ENCODE data around the gene MRGPRG.
"Not testable (repeated sequence)": the region's sequence is repeated elsewhere in the genome, so short reads cannot be mapped to it uniquely, and the experiment has no call there.

Gene MRGPRG, protein sequence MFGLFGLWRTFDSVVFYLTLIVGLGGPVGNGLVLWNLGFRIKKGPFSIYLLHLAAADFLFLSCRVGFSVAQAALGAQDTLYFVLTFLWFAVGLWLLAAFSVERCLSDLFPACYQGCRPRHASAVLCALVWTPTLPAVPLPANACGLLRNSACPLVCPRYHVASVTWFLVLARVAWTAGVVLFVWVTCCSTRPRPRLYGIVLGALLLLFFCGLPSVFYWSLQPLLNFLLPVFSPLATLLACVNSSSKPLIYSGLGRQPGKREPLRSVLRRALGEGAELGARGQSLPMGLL

DNA sequence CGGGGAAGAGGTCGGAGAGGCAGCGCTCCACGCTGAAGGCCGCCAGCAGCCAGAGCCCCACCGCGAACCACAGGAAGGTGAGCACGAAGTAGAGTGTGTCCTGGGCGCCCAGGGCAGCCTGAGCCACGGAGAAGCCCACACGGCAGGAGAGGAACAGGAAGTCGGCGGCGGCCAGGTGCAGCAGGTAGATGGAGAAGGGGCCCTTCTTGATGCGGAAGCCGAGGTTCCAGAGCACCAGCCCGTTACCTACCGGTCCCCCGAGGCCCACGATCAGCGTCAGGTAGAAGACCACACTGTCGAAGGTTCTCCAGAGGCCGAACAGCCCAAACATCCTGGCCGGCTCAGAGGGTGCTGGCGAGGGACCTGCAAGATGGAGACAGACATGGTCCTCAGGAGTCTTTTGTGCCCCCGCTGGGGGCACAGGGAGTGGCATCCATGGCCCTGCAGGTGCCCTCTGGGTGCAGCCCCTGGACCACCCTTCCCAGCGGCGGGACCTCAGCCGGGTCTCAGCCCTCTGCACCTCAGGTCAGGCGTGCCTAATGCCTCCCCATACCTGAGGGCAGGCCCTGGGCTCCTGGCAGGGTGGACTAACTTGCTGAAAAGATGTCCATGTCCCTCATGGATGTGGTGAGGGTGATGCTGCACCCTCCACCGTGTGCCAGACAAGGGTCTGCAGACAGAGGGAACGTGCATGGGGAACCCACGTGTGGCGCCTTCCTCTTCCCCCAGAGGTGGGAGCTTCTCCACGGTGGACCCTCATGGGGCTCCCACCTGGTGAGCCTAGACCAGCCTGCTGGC lies at the start of gene MRGPRG:
TSS of gene MRGPRG (minus strand) at position 331 of the 798 bp plus-strand sequence. CDS start at position 331, 0 bp downstream.
- no peak for DNase-seq

DNA sequence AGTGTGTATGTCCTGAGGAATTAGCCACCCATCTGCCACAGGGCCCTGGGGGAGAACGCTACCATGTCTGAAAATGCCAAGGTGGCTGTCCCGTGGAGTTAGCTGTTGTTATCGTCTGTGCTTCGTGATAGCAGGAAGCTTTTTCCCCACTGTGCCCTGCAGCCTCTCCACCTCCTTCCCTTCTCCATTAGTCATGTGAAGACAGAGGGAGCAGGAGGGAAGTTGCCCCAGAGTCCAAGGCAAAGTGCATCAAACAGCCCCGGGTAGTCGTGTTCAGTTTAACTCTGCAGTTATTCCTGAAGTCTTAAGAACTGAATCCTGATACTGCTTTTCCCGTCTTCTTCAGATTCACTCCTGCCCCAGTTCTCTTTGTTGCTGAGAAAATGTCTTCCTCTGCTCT lies 43.9 kb upstream of the MRGPRG start:
- DNase-seq, result not testable (repeated sequence)

DNA sequence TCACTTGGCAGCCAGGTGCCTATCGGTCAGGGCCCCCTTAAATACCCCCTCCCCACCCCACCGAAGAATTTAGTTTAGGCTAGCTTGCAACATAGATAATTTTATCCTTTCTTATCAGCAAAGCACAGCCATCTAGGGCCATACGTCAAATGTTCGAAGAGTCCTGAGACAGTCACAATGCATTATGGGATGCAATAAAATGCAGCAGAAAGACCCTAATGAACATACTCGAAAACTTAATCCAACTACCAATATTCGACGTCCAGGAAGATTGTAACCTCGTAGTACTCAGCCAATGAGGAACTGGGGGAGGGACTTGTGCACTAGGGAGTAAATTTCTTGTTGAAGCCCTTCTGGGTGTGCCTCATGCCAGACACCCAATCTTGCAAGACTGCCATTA lies 43.2 kb upstream of the MRGPRG start:
- DNase-seq, result not testable (repeated sequence)

DNA sequence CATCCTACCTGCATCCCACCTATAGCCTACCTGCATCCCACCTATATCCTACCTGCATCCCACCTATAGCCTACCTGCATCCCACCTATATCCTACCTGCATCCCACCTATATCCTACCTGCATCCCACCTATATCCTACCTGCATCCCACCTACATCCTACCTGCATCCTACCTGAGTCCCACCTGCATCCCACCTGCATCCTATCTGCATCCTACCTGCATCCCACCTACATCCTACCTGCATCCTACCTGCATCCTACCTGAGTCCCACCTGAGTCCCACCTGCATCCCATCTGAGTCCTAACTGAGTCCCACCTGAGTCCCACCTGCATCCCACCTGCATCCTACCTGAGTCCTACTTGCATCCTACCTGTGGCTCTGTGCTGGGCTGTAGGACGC lies 38.9 kb upstream of the MRGPRG start:
- DNase-seq, result not testable (repeated sequence)

DNA sequence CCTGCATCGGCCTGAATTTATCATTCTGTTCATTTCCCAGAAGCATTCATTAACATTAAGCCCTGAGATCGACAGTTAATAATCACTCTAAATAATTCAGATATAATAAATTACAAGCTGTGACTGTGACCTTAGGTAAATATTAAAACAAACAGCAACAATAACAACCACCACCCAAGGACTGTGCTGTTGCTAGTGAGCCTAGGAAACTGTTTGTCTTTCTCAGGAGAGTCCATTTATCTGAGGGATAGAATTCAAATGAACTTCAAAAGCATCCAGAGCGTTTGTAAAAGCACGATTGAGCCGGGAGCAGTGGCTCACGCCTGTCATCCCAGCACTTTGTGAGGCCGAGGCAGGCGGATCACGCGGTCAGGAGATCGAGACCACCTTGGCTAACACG lies 36.6 kb upstream of the MRGPRG start:
- not testable (repeated sequence) for DNase-seq

DNA sequence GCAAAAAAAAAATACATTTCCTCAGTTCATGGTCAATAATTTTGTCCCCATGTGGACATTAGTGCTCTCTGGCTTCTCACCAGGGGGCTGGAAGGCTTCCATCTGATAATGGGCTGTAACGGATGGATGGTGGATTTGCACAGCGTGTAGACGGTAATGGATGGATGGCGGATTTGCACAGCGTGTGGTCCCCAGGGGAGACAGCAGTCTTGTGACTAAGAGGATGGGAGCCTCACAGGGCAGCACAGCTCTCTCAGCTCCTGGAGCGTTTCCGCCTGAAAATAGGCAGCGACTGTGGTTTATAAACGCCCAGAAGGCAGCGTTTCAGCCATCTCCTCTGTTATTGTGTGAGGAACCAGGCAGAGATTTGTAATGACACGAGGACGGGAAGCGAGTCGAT lies 36.2 kb upstream of the MRGPRG start:
- DNase-seq, result not testable (repeated sequence)

DNA sequence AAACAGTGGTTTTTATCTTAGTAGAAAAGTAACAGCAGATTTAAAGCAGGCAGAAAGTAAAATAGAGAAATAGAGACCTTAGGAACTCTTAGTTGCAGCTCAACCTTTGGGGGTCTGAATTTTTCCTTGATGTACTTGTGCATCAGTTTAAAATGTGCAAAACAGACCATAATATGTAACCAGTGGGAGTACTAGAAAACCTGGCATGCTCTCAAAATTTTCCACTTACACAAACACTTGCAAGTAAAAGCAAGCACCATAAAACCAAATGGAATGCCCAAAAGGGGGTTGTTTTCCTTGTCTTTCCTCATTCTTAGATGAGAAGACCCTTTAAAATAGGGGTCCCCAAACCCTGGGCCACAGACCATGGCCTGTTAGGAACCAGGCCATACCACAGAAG lies 26.5 kb upstream of the MRGPRG start:
- DNase-seq, result no peak

DNA sequence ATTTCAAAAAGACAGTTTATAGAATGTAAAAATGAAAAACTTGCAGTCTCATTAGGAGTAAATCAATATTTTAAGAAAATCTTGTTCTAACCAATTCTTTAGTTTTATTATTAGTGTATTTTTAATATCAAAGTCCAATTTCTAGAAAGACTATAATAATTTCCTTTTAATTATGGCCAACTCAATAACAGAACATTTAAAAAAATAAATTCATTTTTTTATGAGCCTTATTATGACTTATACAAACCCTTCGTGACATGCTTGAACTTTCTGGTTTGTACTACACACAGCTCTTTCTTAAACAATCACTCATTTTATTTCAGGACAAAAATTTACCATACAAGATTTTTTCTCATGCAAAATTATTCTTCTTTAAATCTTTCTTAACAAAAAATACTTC lies 25.3 kb upstream of the MRGPRG start:
- no peak for DNase-seq

DNA sequence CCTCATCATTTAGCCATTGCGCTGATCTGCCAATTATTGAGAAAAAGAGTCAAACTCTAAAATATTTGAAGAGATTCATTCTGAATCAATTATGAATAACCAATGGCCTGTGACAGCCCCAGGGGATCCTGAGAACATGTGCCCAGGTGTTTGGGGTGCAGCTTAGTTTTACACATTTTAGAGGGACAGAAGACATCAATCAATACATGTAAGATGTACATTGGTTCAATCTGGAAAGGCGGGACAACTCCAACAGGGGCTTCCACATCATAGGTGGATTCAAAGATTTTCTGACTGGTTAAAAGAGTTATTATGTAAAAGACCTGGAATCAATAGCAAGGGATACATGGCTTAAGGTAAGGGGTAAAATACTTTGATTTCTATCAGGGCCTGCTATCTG lies 18.5 kb upstream of the MRGPRG start:
- no peak for DNase-seq

DNA sequence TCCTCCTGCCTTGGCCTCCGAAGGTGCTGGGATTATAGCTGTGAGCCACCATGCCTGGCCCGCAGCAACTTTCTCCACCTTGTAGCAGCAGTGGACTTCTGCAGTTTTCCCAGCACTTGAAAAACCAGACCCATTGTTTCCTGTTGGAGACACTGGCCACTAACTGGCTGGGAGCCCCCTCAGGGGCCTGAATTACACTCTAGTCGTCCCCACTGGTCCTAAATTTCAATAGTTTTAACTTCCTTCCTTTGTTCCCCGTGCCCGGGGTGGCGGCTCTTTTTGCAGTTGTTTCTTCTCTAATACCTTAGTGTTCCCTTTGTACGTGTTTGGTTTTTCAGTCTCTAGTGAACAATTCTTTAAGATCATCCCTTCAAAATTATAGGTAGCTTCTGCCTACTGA lies 16.2 kb upstream of the MRGPRG start:
- no peak for DNase-seq

DNA sequence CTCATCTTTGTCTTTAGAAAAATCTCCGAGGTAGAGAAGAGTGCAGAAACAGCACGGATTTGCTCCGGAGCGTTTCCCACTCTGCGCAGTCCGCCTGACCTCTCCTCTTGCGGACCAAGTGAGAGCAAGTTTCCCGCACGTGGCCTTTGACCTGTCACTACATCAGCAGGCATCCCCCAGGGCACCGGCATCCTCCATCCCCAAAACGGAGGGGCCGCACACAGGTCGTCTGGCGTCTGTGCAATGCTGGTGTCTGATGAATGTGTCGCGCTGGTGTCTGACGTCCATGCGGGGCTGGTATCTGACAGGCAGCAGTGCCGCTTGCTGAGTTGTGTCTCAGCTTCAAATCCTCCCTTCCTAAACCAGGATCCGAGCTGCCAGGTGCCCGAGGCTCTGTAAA lies 14.3 kb upstream of the MRGPRG start:
- no peak for DNase-seq

DNA sequence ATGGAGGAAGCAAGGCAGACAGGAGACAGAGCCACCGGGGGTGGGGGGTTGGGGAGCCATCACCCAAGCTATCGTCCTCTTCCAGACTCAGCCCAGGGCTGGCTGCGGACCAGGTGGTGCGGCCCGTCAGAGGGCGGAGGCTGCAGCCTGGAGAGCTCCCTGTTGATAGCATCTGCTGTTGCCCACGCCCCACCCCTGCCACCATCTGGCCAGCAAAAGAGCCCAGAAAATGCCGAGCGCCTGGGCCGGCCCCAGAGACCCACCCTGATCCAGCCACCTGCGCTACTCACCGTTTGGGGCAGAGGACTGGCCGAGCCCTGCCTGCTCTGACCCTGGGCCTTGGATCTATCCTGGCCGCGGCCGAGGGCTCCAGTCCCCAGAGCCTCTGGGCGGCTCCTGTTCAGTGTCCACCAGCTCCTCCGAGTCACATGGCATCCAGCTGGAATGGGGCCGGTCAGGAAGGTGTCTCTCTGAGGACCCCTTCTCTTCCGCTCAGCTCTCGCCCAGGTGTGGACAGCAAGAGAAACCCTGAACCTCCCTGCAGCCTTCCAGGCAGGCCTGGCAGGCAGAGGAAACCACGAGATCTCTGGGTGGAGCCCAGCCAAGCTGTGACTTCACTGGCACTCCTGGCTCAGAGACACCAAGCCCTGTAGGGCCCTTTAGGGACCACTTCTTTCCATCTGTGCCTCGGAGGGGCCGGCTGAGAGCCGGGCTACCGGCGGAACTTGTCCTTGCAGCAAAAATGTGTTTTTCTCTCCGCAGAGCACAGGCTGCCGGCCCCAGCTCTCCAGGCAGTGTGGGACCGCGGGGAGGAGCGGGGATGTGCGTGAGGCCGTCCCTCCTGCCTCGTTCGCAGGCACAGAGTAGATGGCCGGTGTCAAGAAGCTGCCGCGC lies 13.5 kb upstream of the MRGPRG start, which contains the start of gene MRGPRE:
TSS of gene MRGPRE (minus strand) at position 567 of the 894 bp plus-strand sequence. CDS start 3,618 bp downstream, outside the sequence.
- DNase-seq, result no peak

DNA sequence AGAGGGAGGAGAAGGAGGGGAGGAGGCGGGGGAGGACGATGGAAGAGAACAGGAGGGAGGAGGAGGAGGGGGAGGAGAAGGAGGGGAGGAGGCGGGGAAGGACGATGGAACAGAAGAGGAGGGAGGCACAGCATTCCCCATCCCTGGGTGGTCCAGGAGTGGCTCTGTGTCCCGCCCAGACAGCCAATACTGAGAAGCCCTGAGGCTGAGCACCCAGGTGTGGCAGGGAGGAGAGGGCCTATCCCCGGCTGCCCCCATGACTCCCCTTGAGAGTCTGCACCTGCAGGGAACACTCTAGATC lies 12.9 kb upstream of the MRGPRG start:
- DNase-seq, result no peak

DNA sequence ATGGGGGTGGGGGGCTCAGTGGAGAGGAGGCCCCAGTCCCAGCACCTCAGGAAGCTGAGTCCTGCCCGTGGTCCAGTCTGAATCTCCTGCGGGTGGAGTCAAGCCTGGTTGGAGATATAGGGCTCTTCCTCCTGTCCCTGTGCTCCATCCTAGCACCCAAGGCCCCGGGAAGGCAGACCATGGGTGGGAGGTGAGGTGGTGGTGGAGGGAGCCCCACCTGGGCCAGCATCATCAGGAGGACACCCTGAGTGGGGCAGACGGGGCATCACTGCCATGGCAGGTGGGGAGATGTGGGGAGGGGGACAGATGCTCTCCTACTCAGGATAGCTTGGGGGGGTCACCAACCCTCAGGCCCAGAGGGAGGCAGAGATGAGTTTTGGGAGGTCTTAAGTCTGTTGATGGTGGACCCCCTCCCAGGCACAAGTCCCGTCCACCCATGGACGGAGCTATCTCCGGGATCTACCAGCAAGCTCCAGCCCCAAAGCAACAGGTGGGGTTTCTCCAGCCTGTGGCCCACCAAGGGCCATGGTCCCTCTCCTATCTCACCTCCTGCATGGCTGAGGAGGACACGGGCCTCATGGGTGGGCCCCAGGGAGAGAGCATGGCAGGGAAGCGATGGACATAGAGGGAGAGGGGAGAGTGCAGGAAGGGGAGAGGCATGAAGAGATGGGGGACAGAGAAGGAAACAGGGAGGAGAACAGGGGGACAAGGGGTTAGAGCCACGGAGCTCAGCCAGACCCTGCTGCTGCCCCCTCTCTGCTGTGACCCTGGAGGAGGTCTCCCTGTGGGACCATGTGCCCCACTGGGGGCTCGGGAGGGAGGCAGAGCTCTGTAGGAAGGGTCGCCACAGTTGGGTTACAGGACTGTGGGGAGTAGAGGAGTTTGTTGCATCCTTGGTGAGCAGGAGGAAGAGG lies 12.3 kb upstream of the MRGPRG start:
- DNase-seq, result no peak

DNA sequence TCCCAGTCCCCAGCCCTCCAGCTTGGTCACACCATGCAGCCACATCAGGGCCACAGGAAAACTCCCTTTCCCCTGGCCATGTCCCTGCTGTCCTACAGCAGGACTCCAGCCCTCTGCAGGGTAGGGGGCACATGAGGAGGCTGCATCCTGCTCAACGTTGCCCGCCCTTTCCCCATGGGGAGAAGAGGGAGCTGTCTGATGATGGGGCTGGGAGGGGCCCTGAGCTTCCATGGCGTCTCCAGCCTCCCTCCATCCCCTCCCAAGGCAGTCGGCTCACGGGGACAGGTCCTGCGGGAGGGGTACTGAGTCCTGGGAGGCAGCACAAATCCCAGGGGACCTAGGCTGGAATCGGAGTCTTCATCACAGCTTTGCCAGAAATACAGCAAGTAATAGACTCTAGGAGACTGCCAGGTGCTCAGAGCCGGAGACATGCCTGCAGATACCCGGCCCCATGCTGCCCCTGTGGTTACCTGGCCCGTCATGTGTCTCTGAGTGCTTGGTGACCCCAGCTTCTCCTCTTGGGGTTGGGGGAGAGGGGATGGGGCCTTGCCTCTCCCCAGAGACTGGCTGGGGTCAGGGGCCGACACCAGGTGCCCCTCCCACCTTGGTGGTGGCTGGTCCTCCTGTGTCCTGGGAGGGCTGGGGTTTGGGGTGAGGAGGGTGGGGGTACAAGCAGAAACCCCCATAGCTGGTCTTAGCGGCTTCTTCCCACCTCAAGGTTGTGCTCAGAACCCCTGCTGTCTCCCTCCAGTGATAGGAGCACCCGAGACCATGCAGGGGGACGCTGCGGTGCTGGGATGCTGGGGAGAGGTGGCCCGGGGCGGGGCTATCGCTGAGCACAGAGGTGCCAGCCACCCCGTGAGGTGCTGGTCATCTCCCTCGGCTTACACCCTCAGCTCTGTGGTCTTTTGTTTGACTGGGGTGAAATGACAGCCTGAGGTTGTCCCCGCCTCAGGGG lies 11.3 kb upstream of the MRGPRG start:
- DNase-seq, result no peak

DNA sequence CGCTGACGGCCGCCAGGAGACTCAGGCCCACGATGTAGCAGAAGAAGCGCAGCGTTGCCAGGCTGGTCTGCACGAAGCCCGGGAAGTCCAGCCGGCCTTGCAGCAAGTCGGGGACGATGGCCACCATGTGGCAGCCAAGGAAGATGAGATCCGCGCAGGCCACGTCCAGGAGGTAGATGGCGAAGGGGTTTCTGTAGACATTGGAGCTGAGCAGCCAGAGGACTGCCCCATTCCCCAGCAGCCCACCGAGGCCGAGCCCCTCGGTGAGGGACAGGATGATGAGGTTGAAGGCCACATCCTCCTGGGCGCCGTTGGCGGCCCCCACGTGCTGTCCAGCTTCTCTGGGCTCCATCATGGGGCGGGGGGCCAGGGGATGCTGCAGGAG lies 9.8 kb upstream of the MRGPRG start:
- no peak for DNase-seq

DNA sequence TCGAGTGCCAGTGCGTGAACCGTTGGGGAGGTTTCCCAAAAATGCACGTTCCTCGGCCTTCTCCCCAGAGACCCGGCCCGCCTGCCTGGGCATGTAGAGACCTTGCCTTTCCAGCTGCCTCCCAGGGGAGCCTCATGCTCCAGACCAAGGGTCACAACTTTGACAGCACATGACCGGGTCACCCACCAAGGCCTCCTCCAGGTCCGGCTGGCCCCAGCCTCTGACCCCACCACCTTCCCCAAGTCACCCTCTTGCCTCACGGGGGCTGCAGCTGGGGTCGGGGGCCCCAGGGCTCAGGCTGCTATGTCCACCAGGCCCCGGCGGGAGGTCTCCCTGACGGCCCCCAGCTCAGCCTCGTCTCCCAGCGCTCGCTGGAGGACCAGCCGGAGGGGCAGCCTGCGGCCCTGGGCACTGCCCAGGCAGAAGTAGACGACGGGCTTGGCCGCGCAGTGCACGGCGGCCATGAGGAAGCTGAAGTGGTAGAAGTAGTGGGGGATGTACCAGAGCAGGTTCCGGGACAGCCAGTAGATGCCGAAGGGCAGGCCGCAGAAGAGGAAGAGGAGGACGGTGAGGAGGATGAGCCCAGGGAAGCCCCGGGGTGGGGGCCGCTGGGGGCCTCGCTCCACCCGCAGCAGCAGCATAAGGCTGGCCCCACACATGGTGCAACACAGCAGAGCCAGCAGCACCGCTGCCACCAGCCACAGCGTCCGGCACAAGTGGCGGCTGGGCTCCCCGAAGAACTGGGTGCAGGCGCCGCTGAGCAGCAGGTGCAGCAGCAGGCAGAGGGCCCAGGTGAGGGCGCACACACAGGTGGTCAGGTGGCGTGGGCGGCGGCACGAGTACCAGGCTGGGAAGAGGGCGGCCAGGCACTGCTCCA lies 9.2 kb upstream of the MRGPRG start:
- no peak for DNase-seq

DNA sequence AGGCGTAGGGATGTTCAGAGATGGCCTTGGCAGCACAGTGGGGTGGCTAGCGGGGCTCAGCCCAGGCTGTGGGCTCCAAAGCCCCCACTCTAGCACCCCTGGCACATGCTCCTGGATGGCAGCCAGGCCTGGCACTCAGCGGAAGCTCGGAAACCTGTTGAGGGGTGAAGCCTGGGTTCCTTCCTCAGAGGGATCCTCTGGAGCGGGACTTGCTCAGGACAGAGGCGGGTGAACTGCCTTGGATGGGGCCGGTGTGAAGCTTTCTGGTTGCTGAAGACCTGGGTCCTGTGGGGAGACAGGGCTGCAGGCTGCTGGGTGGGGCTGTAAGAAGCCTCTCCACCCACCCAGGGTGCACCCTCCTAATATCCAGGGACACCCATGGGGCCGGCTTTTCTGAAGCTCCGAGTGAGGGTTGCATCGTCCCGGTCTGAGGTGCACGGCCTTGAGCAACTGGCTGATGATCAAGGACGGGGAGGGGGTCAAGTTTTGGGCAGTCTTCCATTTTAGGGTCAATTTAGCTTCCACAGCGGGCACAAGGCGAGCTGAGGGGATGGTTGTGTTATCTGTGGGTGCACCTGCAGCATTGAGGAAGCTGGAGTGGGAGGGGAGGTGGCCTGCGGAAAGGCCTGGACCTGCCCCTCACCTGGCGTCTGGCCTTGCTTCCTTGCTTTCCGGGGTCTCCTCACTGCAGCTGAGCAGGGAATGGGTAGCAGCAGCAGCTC lies 8.4 kb upstream of the MRGPRG start:
- DNase-seq, result no peak
